PC-9 (cell line): ENCODE data around the gene GMDS.

Experiments
- EZH2 ChIP-seq: fragments of 200-600 bp; sonication (generic); IDR thresholded peaks from 2 replicates; pipeline ENCODE4 v1.8.0; 2017; ENCODE audit warnings: antibody characterized with exemption, low read depth
- TF ChIP-seq, protein P1 (sequence below): fragments of 200-600 bp; sonication (generic); conservative IDR thresholded peaks from 2 replicates; pipeline ENCODE4 v1.6.1; 2017; ENCODE audit warnings: mixed run types, antibody characterized with exemption, mild to moderate bottlenecking, moderate library complexity

DNA sequence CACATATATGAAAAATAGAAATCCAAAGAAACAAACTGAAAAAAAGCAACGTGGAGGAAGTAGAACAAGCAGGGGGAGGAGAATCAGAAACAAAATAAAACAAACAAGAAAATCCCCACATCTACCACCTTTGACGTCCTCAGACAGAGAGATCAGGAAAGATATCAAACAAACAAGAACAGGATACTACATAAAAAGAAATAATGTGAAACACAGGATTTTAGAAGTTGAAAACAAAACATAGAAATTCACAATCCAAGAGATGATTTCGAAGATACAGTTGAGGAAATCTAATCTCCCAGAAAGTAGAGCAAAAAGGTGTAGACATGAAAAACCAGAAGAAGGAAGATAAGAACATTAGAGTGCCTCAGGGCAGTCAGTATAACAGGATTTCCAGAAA, 514.5 kb downstream of the GMDS start:
- TF ChIP-seq, protein P1, sequence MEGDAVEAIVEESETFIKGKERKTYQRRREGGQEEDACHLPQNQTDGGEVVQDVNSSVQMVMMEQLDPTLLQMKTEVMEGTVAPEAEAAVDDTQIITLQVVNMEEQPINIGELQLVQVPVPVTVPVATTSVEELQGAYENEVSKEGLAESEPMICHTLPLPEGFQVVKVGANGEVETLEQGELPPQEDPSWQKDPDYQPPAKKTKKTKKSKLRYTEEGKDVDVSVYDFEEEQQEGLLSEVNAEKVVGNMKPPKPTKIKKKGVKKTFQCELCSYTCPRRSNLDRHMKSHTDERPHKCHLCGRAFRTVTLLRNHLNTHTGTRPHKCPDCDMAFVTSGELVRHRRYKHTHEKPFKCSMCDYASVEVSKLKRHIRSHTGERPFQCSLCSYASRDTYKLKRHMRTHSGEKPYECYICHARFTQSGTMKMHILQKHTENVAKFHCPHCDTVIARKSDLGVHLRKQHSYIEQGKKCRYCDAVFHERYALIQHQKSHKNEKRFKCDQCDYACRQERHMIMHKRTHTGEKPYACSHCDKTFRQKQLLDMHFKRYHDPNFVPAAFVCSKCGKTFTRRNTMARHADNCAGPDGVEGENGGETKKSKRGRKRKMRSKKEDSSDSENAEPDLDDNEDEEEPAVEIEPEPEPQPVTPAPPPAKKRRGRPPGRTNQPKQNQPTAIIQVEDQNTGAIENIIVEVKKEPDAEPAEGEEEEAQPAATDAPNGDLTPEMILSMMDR = no peak
- no peak for TF ChIP-seq EZH2
